ENCODE results near the gene IL17RD.

Gene IL17RD

GRCh38 chr3:57145852-57146251, 19.3 kb downstream of the IL17RD start:
- DNase-seq (ENCODE audit: low read depth in 2 of 2), result no peak
- TF ChIP-seq CTCF (IDR thresholded peaks at IDR 0.05; ENCODE audit: low read depth, low read length), result no peak
- H3K4me3 ChIP-seq (replicated peaks in 1 of 2; ENCODE audit: low read depth in 2 of 2, low read length in 2 of 2), result no peak overlapping the region

- no peak overlapping the region for H3K4me3 ChIP-seq (replicated peaks in 1 of 2; ENCODE audit: low read depth in 2 of 2, low read length in 2 of 2)
- no peak for TF ChIP-seq CTCF (IDR thresholded peaks at IDR 0.05; ENCODE audit: low read depth, low read length)
- no peak for DNase-seq (ENCODE audit: low read depth in 2 of 2)
Observed at GRCh38 chr3:57144952-57145351, 20.2 kb downstream of the IL17RD start.

- H3K4me3 ChIP-seq (replicated peaks in 1 of 2; ENCODE audit: low read depth in 2 of 2, low read length in 2 of 2), result no peak overlapping the region
- no peak for TF ChIP-seq CTCF (IDR thresholded peaks at IDR 0.05; ENCODE audit: low read depth, low read length)
- no peak for DNase-seq (ENCODE audit: low read depth in 2 of 2)
Observed at GRCh38 chr3:57143886-57144459, 21.2 kb downstream of the IL17RD start.

- H3K4me3 ChIP-seq (replicated peaks in 1 of 2; ENCODE audit: low read depth in 2 of 2, low read length in 2 of 2), result no peak overlapping the region
- DNase-seq (ENCODE audit: low read depth in 2 of 2), result no peak
- TF ChIP-seq CTCF (IDR thresholded peaks at IDR 0.05; ENCODE audit: low read depth, low read length), result no peak
Observed at GRCh38 chr3:57142411-57142723, 22.8 kb downstream of the IL17RD start.

GRCh38 chr3:57141719-57142410, 23.3 kb downstream of the IL17RD start:
- TF ChIP-seq CTCF (IDR thresholded peaks at IDR 0.05; ENCODE audit: low read depth, low read length), result no peak
- no peak for DNase-seq (ENCODE audit: low read depth in 2 of 2)
- no peak overlapping the region for H3K4me3 ChIP-seq (replicated peaks in 1 of 2; ENCODE audit: low read depth in 2 of 2, low read length in 2 of 2)

- no peak for DNase-seq (ENCODE audit: low read depth in 2 of 2)
- H3K4me3 ChIP-seq (replicated peaks in 1 of 2; ENCODE audit: low read depth in 2 of 2, low read length in 2 of 2), result no peak overlapping the region
- no peak for TF ChIP-seq CTCF (IDR thresholded peaks at IDR 0.05; ENCODE audit: low read depth, low read length)
Observed at GRCh38 chr3:57140894-57141293, 24.3 kb downstream of the IL17RD start.
